ENCODE data around the gene KLHL1. TPM values are rescaled to one million over a fixed set of nuclear protein-coding genes. Genes with fewer than 3 reads are reported as not detected.

The KLHL1 gene
- total and polyA plus RNA-seq, 2 of the 4 experiments (the other 2 are of a cell fraction): not detected

DNA sequence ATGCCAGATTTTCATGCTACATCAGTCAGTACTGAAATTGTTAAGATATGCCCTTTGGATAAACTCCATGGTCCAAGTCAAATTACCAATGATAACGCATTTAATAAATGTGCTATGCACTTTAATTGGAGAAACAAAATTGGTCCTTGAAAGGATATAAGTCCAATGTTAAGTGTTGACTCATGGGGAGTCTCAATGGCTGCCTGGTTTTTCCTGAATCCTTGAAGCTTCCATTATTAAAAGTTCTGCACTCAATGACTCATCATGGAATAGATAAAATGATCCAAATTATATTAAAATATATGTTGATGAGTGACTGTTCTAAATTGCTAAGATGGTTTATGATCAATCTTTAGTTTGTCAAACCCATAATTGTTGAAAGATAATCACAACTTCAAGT lies 346.7 kb downstream of the KLHL1 start:
- H4K5ac ChIP-seq (ENCODE audit: low read depth, low read length): no peak overlapping the region
- no TSS peak for BruUV-seq (replicated peaks)
- no peak overlapping the region for H3K56ac ChIP-seq (ENCODE audit: extremely low read depth, insufficient read depth, low read length)
- no peak overlapping the region for H2BK120ac ChIP-seq (ENCODE audit: low read depth, low read length)
- POLR2A ChIA-PET (ENCODE audit: unreplicated experiment): no interaction called here
- no peak overlapping the region for H2BK15ac ChIP-seq (ENCODE audit: low read depth, low read length)
- DNase-seq (no peak), ATAC-seq (ENCODE audit: low read depth) (no peak)
- in situ Hi-C loops (cut with MboI; ENCODE audit: low sequenced_read_pairs) (no loop called here), intact Hi-C loops (cut with micrococcal nuclease) (no loop called here), dilution Hi-C loops (cut with HindIII; ENCODE audit: low sequenced_read_pairs, unreplicated experiment) (no loop called here)
- no peak overlapping the region for H2BK20ac ChIP-seq (ENCODE audit: low read depth, low read length)
- H3K9me3 ChIP-seq (ENCODE audit: control insufficient read depth, insufficient read depth, low read length): peaks cover 6% of the 10 kb centered on the region
- CTCF ChIA-PET: no interaction called here
- TF ChIP-seq SMC3 (IDR thresholded peaks at IDR 0.05; ENCODE audit: low read depth, low read length): no peak
- TF ChIP-seq CTCF (conservative IDR thresholded peaks at IDR 0.05; ENCODE audit: low read depth, low read length): no peak
- no peak for TF ChIP-seq RCOR1 (IDR thresholded peaks at IDR 0.05; ENCODE audit: insufficient replicate concordance, low read length)
- TF ChIP-seq MXI1 (IDR thresholded peaks at IDR 0.05; ENCODE audit: borderline replicate concordance, low read depth, low read length): no peak
- no peak for TF ChIP-seq RAD21 (IDR thresholded peaks at IDR 0.05; ENCODE audit: low read length)
- no peak for TF ChIP-seq CEBPB (IDR thresholded peaks at IDR 0.05; ENCODE audit: low read depth, low read length)
- no peak for TF ChIP-seq MAZ (IDR thresholded peaks at IDR 0.05; ENCODE audit: borderline replicate concordance, low read depth, low read length)
- no peak for TF ChIP-seq CHD1 (IDR thresholded peaks at IDR 0.05; ENCODE audit: low read depth, low read length)
- no peak for TF ChIP-seq ELK1 (IDR thresholded peaks at IDR 0.05; ENCODE audit: borderline replicate concordance, low read depth, low read length)
- no peak for TF ChIP-seq POLR2A (IDR thresholded peaks at IDR 0.05; ENCODE audit: low read depth, low read length)
- no peak for TF ChIP-seq NFE2L2 (IDR thresholded peaks at IDR 0.05; ENCODE audit: low read depth, low read length)
- no peak for TF ChIP-seq BHLHE40 (IDR thresholded peaks at IDR 0.05; ENCODE audit: low read depth, low read length)
- no peak for TF ChIP-seq USF2 (IDR thresholded peaks at IDR 0.05; ENCODE audit: low read depth, low read length)
- TF ChIP-seq MAFK (IDR thresholded peaks at IDR 0.05; ENCODE audit: low read depth, low read length): no peak
- H3K36me3 ChIP-seq (ENCODE audit: control insufficient read depth, insufficient read depth, low read length): no peaks in the 10 kb centered on the region
- H3K18ac ChIP-seq (ENCODE audit: low read depth, low read length): no peak overlapping the region
- H3K9ac ChIP-seq (ENCODE audit: low read depth, low read length): no peak overlapping the region
- H2BK5ac ChIP-seq (ENCODE audit: low read depth, low read length, poor library complexity, severe bottlenecking): no peak overlapping the region
- H4K91ac ChIP-seq (ENCODE audit: insufficient read depth, low read depth, low read length): no peak overlapping the region
- H3K79me1 ChIP-seq (ENCODE audit: low read depth in 1 of 2, low read length in 2 of 2): no peaks in the 10 kb centered on the region
- no peak overlapping the region for H2AFZ ChIP-seq (replicated peaks; ENCODE audit: low read length, poor library complexity)
- no peak overlapping the region for H3K27ac ChIP-seq (ENCODE audit: insufficient read depth, low read length)
- H2AK9ac ChIP-seq (replicated peaks; ENCODE audit: low read depth, low read length, poor library complexity): no peak overlapping the region
- H4K8ac ChIP-seq (ENCODE audit: low read depth in 2 of 2, low read length in 2 of 2): no peak overlapping the region
- no peak overlapping the region for H2AK5ac ChIP-seq (ENCODE audit: low read depth, low read length)
- H3K4ac ChIP-seq (ENCODE audit: low read depth, low read length): no peak overlapping the region
- H3K9me1 ChIP-seq (ENCODE audit: insufficient read depth, low read length): no peaks in the 10 kb centered on the region
- no CpG with 5 or more reads among the region's 1 CpG for WGBS, 2 experiments (ENCODE audit: extremely low coverage in 2 of 2, insufficient read length in 1 of 2)
- no peaks in the 10 kb centered on the region for H3K4me1 ChIP-seq (ENCODE audit: control insufficient read depth, insufficient read depth, low read length)
- no peak overlapping the region for H3K4me3 ChIP-seq (ENCODE audit: insufficient read depth, low read depth, low read length)
- no peak overlapping the region for H3K14ac ChIP-seq (replicated peaks; ENCODE audit: low read depth, low read length)
- H3K4me2 ChIP-seq (ENCODE audit: low read depth, low read length): no peak overlapping the region
- H3K27me3 ChIP-seq (ENCODE audit: control insufficient read depth, insufficient read depth, low read length): no peaks in the 10 kb centered on the region
- H3K23ac ChIP-seq (ENCODE audit: low read depth, low read length): no peak overlapping the region
- no peaks in the 10 kb centered on the region for H4K20me1 ChIP-seq (ENCODE audit: insufficient read depth, low read length)
